ENCODE results near the gene ERF.

DNA sequence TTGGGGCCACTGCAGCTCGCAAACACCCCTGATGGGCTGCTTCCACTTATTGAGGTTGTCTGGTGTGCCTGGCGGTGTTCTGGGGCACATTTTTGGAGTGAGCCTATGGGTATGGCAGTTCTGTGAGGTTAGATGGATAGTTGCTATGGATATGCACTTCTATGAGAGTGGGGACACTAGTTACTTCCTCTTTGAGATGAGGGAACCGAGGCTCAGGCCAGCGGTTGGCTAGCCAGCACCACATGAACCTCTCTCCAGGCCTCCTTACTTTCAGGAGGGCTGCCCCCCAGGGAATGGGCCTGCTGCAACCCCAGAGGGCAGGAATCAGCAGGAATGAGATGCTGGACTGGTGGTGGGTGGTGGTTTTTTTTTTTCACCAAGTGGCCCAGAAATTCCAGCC lies 33.5 kb upstream of the ERF start:
- TF ChIP-seq, protein P1, sequence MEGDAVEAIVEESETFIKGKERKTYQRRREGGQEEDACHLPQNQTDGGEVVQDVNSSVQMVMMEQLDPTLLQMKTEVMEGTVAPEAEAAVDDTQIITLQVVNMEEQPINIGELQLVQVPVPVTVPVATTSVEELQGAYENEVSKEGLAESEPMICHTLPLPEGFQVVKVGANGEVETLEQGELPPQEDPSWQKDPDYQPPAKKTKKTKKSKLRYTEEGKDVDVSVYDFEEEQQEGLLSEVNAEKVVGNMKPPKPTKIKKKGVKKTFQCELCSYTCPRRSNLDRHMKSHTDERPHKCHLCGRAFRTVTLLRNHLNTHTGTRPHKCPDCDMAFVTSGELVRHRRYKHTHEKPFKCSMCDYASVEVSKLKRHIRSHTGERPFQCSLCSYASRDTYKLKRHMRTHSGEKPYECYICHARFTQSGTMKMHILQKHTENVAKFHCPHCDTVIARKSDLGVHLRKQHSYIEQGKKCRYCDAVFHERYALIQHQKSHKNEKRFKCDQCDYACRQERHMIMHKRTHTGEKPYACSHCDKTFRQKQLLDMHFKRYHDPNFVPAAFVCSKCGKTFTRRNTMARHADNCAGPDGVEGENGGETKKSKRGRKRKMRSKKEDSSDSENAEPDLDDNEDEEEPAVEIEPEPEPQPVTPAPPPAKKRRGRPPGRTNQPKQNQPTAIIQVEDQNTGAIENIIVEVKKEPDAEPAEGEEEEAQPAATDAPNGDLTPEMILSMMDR (IDR thresholded peaks at IDR 0.05 in 2 of 3, conservative IDR thresholded peaks at IDR 0.05 in 1 of 3; ENCODE audit: control insufficient read depth in 2 of 3, extremely low read depth in 1 of 3, insufficient read depth in 1 of 3, low read depth in 3 of 3, low read length in 3 of 3) = no peak
- no peak for TF ChIP-seq HCFC1 (IDR thresholded peaks at IDR 0.05; ENCODE audit: low read length)
- no peak for TF ChIP-seq JUNB (IDR thresholded peaks at IDR 0.05)
- TF ChIP-seq HSF1 (IDR thresholded peaks at IDR 0.05; ENCODE audit: low read depth, low read length) = no peak
- TF ChIP-seq REST (IDR thresholded peaks at IDR 0.05; ENCODE audit: low read depth, low read length) = no peak
- TF ChIP-seq NFIC (IDR thresholded peaks at IDR 0.05; ENCODE audit: low read depth, low read length) = no peak
- TF ChIP-seq ESRRA (IDR thresholded peaks at IDR 0.05; ENCODE audit: low read length) = no peak
- no peak for TF ChIP-seq CHD4 (IDR thresholded peaks at IDR 0.05)
- TF ChIP-seq ATF2 (IDR thresholded peaks at IDR 0.05; ENCODE audit: low read length) = no peak
- no peak for TF ChIP-seq PKNOX1 (IDR thresholded peaks at IDR 0.05)
- TF ChIP-seq MAX (IDR thresholded peaks at IDR 0.05; ENCODE audit: low read depth, low read length) = no peak
